H1 (cell line): Measurements from ENCODE around the gene SEPTIN5. TPM values are rescaled to one million over a fixed set of nuclear protein-coding genes. Genes with fewer than 3 reads are reported as not detected.

Experiments used
- CEBPB ChIP-seq: IDR thresholded peaks from 2 replicates; pipeline ENCODE4 v1.6.1; 2012; ENCODE audit warnings: low read depth, low read length
- CHD2 ChIP-seq: IDR thresholded peaks from 2 replicates; pipeline ENCODE4 v1.6.1; 2012; ENCODE audit warnings: low read length, improper control_type of control experiment
- CREB1 ChIP-seq: IDR thresholded peaks from 2 replicates; pipeline ENCODE4 v1.6.1; 2012; ENCODE audit warnings: inconsistent platforms
- CTCF ChIP-seq, 3 experiments: IDR thresholded peaks; 1 replicate in 2 of 3; 2 replicates in 1 of 3; pipeline versions ENCODE4 v1.5.1 to v1.6.1; 2011; ENCODE audit warnings: low read length in 3 of 3, mild to moderate bottlenecking in 3 of 3, inconsistent platforms in 2 of 3, low read depth in 1 of 3, moderate library complexity in 1 of 3; ENCODE audit not compliant: insufficient read depth in 1 of 3; ENCODE audit errors: control extremely low read depth in 1 of 3
- EZH2 ChIP-seq: fragments of 200-600 bp; sonication (generic); IDR thresholded peaks from 2 replicates; pipeline ENCODE4 v1.7.1; 2012; ENCODE audit warnings: low read depth, mild to moderate bottlenecking, moderate library complexity, low read length, inconsistent platforms; ENCODE audit not compliant: severe bottlenecking
- RXRA ChIP-seq: IDR thresholded peaks from 2 replicates; pipeline ENCODE4 v1.6.1; 2011; ENCODE audit warnings: low read depth, mild to moderate bottlenecking, low read length, moderate library complexity; ENCODE audit not compliant: insufficient read depth
- SIX5 ChIP-seq: IDR thresholded peaks from 2 replicates; pipeline ENCODE4 v1.6.1; 2011; ENCODE audit warnings: mild to moderate bottlenecking, low read depth, low read length
- SRF ChIP-seq: IDR thresholded peaks from 2 replicates; pipeline ENCODE4 v1.6.1; 2011; ENCODE audit warnings: mild to moderate bottlenecking, low read depth, low read length, moderate library complexity
- polyA plus RNA-seq, 7 experiments: library from polyadenylated mRNA; depleted of rRNA in 3 of 7; stranded (reverse) in 5 of 7; unstranded in 2 of 7; fragments of >200 nt in 5 of 7; fragments of 200-250 nt in 2 of 7; gene quantifications; 1 replicate in 5 of 7; 2 replicates in 1 of 7; 4 replicates in 1 of 7; pipeline versions ENCODE4 v1.2.1 to v1.2.3, GENCODE V29; 2011 to 2013; ENCODE audit warnings: missing spikeins in 2 of 7, mixed read lengths in 2 of 7
- total RNA-seq: library from RNA; stranded (reverse); fragmentation: NEBNext Ultra II Directional; extraction: Animal tissue kit (Norgen Biotek cat#: 25700); gene quantifications from 2 replicates; pipeline ENCODE4 v1.2.1, GENCODE V29; 2021

Gene SEPTIN5
- total and polyA plus RNA-seq, 2 of the 8 experiments (the other 6 are each of a cell fraction or from before 2014, with no cell fraction given), result 6.0 to 8.6 TPM

GRCh38 chr22:19720150-19720827 is 6.0 kb downstream of the SEPTIN5 start (continued):
- no peak for TF ChIP-seq CTCF (IDR thresholded peaks at IDR 0.05; ENCODE audit: control extremely low read depth in 1 of 3, insufficient read depth in 1 of 3, low read depth in 1 of 3, low read length in 3 of 3)
- TF ChIP-seq SIX5, result no peak
- TF ChIP-seq EZH2, result no peak
- TF ChIP-seq RXRA, result no peak
- no peak for TF ChIP-seq CHD2
- no peak for TF ChIP-seq CREB1
- no peak for TF ChIP-seq CEBPB
- TF ChIP-seq SRF, result no peak
